ENCODE data around the gene PSMA7.

PSMA7 gene

GRCh38 chr20:62143081-62143956, at the start of gene PSMA7, which contains the start of gene SS18L1:
PSMA7 (minus strand) TSS chr20:62143394; CDS start chr20:62143303, 91 bp downstream.
SS18L1 (plus strand) TSS chr20:62143769; CDS start chr20:62143821, 52 bp downstream.
- peak; percentile 71 to 89 (median 80) for DNase-seq

- DNase-seq: no peak
These were observed 49.4 kb upstream of the PSMA7 start for GRCh38 chr20:62192635-62193034.

GRCh38 chr20:62191781-62192559, 48.8 kb upstream of the PSMA7 start:
- DNase-seq: no peak

- DNase-seq: no peak
These were observed 47.6 kb upstream of the PSMA7 start for GRCh38 chr20:62190639-62191411.

DNA sequence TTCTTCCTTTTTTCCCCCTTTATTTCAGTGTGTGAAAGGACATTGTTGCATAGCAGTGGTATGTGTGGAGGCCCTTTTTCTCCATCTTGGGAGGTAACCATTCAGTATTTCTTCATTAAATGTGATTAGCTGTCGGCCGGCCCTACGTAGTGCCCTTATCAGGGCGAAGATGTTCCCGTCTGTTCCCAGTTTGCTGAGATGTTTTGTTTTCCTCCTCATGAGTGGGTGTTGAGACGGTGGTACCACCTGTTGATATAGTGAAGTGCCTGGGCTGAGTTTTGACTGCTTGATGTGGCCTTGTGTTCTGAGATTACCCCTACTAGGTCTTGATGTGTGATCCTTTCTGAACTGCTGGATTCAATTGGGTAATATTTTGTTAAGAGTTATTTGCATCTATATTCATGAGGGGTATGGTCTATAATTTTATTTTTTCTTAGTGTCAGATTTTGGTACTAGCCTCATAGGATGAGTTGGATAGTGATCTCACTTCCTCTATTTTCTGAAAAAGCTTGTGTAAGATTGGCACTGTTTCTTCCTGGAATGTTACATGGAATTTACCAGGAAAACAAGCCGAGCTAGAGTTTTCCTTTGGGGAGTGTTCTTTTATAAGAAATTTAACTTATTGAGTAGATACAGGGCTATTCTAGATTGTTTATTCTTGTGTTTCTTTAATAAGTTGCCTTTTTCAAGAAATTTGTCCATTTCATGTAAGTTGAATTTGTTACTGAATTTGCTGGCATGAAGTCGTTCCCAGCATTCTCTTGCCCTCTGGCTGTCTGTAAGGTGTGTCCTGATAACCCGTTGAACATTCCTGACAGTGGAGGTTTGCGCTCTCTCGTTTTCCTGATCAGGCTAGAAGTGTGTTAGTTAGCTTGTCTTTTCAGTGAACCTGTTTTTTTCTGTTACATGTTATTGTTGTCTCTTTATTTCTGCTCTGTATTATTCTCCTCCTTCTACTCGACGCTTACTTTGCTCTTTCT, 44.0 kb upstream of the PSMA7 start:
- no peak for DNase-seq

- no peak for DNase-seq
These were observed 42.9 kb upstream of the PSMA7 start for GRCh38 chr20:62186096-62186426.

- DNase-seq: peak in 1 of 6 experiments; percentile 24
These were observed 40.4 kb upstream of the PSMA7 start for GRCh38 chr20:62183426-62184142.

GRCh38 chr20:62182469-62183425, 39.6 kb upstream of the PSMA7 start, which contains the start of gene MTG2:
MTG2 (plus strand) TSS chr20:62183028; CDS start chr20:62193421, 10,393 bp downstream.
- peak; percentile 84 to 93 (median 92) for DNase-seq

DNA sequence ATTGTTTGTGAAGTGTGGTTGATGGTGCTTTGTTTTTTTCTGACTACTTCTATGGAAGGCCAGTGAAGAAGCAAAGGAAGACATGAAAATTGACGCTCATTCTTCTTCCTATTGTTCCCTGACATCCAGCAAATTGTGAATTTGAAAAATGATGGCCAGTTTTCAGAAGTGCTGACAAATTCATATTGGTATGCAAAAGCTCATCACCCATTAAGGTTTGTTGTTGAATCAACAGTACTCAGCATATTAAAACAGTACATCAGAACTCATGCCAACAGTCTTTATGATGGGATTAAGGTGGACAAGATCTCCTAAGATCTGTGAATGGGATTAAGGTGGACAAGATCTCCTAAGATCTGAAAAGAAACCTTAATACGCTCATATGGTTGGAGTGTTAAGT, 38.6 kb upstream of the PSMA7 start:
- DNase-seq: no peak

DNA sequence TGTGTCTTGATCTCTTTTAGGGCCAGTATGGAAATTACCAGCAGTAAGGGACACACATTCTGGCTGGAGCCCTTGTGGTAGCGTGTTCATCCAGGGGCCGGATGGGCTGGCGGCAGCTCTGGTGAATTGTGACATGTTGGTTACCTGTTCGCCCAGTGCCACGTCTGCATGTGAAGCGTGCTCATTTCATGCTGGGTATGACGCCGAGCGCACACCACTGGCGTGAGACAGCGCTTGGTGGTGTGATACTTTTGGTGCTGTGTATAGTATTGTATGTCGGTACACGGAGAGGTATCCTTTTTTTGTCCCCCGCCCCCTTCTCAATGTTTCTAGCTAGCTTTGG, 35.9 kb upstream of the PSMA7 start:
- no peak for DNase-seq

GRCh38 chr20:62178316-62179161, 35.3 kb upstream of the PSMA7 start:
- DNase-seq: no peak

DNA sequence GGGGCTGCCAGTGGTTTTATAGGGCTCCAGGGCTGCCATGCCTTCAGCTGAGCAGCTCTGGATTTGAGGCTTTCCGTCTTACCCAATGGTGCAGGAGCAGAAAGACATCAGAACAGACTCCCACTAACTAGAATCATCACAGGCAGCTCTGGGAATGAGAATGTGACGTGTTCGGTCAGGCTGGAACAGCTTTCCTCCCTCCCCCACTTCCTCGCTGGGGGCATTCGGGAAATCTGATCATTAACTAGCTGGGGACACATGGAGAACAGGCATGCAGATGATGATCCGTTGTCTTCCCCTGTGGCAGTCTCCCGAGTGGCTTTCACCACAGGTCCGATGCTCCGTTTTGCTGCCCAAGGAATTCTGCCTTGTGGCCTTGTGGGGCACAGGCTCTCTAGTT, 34.1 kb upstream of the PSMA7 start:
- no peak for DNase-seq

DNA sequence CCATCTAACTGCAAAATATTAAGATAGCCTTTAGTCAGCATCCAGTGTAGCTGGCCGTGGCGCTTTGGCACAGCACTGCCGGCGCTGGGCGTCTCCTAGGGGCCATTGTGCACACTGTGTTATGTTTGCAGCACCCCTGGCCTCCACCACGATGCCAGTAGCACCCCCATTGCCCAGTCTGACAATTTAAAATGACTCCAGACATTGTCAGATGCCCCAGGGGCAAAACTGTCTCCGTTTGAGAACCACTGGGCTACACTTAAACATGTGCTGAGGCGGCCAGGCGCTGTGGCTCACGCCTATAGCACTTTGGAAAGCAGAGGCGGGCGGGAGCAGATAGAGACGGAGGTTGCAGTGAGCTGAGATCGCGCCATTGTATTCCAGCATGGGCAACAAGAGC, 33.7 kb upstream of the PSMA7 start:
- DNase-seq: no peak

DNA sequence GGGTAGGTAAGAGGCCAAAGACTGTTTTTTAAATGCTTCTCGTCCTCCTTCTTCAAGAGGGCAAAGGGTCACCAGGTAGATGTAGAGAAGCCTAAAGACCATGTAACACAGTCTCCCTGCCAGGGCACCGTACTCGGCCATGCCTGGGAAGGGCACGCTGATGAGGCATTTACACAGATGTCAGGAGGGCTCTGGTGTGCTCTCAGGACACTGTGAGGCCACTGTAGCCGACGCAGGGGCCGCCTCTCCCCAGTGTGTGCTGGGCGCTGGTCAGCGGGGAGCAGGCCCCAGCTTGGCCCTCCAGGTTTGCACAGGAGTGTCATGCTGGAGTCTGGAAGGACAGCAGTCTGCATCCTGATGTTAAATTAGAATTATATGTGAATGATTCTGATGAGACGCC, 32.5 kb upstream of the PSMA7 start:
- no peak for DNase-seq

DNA sequence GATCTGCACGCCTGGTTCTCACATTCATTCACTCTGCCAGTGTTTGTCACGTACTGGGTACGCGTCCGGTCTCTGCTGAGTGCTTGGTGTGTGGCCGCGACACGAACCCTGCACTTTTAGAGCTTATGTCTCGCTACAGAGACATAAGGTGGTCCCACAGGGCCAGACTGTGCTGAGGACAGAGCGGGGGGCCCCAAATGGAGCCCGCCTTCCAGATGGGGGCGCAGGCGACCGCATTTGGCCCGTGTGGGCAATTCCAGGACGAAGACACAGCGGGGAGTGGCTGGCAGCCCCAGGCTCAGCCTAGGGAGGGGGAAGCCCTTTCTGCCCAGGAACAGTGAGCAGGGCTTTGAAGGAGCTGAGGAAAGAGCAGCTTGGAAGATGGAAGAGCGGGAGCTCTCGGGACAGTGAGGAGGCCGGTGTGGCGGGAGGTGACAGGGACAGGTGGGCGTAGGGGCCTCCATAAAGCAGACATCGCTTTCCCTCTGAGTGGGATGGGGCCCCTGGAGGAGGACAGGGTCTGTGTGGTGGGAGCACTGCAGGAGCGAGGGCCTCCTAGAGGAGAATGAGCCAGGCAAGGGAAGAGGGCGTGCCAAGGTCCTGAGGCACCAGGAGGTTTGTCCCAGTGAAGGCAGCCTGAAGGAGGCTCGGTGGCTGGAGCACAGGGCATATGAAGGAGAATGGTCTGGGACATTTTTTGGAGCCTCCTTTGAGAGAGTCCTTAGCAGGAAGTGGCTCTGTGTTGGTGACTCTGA, 31.9 kb upstream of the PSMA7 start:
- no peak for DNase-seq

DNA sequence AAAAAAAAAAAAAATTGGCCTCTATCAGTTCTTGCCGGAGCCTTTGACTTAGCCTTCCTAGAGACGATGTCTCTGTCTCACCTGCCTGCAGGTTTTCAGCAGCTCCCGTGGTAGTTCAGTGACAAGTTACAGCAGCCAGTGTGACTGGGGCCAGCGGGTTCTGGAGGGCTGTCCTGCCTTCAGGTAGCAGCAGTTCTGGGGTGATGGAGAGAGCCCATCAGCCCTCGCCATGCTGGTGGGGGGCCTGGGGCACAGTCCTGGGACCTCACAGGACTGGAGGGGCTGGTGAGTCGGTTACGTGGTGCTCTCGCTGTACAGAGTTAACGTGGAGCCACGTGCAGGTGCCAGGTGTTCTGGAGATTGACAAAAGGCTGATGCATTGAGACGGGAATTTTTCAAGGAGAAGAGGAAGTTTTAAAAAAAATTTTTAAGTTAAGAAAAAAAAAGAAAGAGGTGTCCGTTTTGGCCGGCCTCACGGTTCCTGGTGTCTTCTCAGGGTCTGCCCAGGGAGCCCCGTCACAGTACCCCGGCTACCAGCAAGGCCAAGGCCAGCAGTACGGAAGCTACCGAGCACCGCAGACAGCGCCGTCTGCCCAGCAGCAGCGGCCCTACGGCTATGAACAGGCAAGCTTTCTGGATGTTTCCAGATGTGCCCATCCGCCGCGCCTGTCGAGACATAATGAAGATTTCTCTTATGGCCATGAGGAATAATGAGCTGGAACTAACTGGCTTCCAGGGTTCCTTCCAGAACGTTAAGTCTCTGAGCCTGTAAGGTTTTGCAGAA, 31.0 kb upstream of the PSMA7 start:
- no peak for DNase-seq

GRCh38 chr20:62172666-62173065, 29.5 kb upstream of the PSMA7 start:
- DNase-seq: no peak
